Smooth muscle cell of the brain vasculature (primary cell): ENCODE measurements around the gene CLRN2.
"Not testable (repeated sequence)": the region's sequence is repeated elsewhere in the genome, so short reads cannot be mapped to it uniquely, and the experiment has no call there.

Experiments
- DNase-seq: peaks from one replicate; pipeline ENCODE4 v3.0.0-alpha.2; 2012; ENCODE audit warnings: low read depth, low spot score

Gene CLRN2

DNA sequence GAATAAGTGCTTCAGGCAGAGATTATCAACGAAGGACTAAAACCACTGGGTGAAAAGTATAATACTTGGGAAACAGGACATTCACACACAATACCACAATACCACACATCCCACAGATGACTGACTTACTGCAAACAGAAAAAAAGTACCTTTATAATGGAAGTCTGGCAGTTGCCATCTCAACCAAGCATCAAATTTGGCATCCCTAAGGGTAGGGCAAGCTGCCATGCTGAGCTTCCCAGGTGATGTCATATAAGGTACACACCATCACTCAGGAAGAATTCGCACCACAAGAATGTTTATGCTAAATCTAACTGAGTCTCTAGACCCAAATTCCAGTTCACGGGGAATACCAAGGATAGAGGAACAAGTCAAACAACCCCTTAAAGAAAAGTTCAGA, 12.2 kb upstream of the CLRN2 start:
- DNase-seq = no peak

DNA sequence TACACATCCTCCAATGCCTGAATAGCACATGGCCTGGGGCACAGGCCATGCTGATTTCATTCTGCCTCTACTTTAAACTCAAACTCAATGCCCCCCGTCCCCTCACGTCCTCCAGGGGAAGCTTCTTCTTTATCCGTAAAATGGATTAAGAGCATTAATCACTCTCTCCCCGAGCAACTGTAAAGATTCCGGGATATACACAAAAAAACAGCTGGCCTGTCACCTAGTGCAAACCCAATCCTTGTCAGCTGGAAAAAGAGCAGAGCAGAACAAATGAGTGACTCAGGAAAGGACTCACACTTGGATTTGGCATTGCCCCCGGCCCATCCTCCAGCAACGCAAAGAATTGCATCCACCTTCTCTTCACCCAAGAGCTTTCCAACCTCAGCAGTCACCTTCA, 10.9 kb upstream of the CLRN2 start:
- DNase-seq = no peak

DNA sequence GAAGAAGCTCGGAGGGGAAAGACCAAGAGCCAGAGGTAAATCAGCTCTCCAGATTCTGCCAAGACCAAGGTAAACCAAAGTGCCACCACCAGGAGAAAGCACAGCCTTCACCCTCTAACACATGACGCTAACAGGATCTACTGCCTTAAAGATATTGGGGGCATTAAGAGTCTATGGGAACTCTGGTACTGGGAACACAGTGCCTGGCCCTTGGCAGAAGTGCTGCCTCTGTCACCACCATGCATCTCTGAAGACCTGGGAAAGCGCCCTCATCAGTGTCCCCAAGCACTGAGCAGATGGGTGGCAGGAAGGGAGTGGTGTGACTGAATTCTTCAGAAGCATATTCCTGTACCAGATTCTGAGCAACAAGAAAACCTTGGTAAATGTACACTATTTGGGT, 4.4 kb upstream of the CLRN2 start:
- DNase-seq = no peak

- no peak for DNase-seq
These were observed 3.9 kb upstream of the CLRN2 start for GRCh38 chr4:17511051-17511450.

- no peak for DNase-seq
These were observed 3.4 kb upstream of the CLRN2 start for GRCh38 chr4:17511509-17511949.

- DNase-seq = no peak
These were observed 2.8 kb upstream of the CLRN2 start, which contains the start of gene QDPR for GRCh38 chr4:17511950-17512795. Gene QDPR, minus strand, starts transcription at chr4:17512090. Its CDS starts 36 bp downstream, at chr4:17512054.

DNA sequence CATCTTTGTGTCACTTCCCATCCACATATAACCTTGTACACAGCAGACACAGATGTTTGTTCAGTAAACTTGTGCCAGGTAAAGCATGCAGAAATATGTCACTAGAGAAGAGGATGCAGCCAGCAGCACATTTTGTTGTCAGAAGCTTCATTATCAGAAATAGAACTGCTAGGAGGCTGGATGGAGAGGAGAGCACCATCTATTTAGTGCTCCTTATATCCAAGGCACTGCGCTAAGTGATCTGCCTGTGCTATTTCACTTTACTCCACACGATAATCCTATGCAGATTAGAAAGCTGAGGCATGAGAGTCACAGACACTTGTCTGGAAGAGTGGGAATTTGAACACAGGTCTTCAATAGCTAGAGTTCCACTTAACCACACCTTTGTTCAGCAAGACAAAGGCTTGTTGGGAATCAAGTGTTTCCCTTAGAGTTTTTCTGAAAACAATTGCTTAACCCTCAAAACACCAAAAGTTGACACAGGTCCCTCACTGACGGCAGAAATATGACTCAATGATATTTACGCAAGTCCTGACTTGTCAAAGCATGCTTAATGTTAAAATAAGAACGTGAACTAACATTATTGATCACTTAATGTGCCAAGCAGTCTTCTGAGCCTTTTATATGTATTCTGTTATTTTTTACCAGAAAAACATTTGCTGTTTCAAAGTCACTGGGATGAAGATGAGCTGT, 1.8 kb upstream of the CLRN2 start:
- DNase-seq = no peak

GRCh38 chr4:17515445-17516407, 761 bp downstream of the CLRN2 start:
- DNase-seq = no peak

- no peak for DNase-seq
These were observed 2.0 kb downstream of the CLRN2 start for GRCh38 chr4:17516980-17517379.

DNA sequence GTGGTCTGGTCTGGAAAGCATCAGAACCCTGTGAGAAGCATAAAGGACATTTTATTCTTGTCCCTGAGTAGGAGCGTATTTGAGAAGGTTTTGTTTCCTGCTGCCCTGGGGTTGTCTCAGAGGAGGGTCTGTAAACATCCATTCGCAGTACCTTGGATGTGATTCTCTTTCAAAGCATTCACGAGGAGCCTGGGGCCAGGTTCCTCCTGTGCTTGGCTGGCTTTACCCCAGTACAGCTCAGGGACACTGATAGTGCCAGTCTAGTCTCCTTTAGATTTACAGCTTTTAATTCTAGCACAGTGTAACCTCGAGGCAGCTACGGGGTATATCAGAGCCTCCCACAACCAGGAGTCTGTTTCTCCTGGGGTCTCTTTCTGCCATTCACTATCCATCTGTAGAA, 2.7 kb downstream of the CLRN2 start:
- no peak for DNase-seq

- no peak for DNase-seq
These were observed 6.6 kb downstream of the CLRN2 start for GRCh38 chr4:17521595-17521994.

GRCh38 chr4:17523662-17524061, 8.7 kb downstream of the CLRN2 start:
- no peak for DNase-seq

GRCh38 chr4:17526695-17527477, 11.9 kb downstream of the CLRN2 start:
- no peak for DNase-seq

DNA sequence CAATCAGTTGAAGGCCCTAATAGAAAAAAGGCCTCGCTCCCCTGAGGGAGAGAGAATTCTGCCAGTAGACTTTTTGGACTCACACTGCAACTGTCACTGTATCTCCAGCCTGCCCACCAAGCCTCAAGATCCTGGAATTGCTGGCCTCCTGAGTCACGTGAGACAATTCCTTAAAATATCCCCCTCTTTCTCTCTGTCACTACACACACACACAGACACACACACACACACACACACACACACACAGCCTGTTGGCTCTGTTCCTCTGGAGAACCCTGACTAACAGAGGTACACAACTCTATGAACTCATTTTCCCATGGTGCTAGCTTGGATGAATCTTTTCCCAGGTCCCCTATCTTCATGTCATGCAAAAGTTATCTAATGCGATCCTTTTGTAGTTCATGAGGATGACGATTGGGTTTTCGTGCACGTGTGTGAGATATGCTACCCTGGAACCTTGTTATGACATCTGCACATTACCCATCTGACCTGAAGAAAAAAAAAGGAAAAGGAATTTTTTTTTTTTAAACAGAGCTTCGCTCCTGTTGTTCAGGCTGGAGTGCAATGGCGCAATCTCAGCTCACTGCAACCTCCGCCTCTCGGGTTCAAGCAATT, 13.7 kb downstream of the CLRN2 start:
- no peak for DNase-seq

- no peak for DNase-seq
These were observed 16.7 kb downstream of the CLRN2 start for GRCh38 chr4:17531538-17532285.

GRCh38 chr4:17534705-17535104, 19.7 kb downstream of the CLRN2 start:
- DNase-seq = no peak

DNA sequence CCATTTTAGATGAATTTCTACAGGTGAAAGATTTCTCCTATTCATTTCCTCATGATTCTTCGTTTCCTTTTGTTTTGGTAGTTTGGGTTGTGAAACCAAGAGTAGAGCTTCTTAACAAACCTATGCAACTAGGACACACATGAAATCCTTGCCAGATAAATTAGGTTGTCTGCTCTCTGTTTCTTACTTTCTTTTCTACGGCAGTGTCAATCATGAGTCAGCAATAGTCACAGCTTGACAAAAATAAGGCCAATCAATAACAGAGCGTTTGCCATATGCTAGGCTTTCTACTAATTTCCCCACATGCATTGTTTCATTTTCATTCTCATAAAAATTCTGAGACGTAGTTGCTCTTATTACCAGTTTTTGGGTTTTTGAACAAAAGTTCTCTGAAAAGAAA, 20.3 kb downstream of the CLRN2 start:
- no peak for DNase-seq

DNA sequence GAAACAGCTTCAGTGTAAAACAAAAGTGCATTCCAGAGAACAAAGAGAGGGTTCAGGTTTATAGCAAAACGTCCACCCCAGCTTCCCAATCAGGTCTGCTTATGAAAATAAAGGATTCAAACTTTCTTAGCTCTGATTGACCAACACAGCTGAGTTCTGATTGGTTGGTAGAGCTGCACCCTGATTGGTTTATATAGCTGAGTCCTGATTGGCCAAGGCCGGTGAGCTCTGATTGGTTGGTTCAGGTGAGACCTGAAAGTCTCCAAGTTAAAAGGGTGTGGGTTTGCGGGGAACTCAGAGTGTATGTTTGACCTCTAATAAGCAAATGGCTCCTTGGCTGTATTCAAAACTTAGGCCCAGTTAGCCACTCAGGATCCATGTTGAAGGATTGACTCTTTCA, 20.9 kb downstream of the CLRN2 start:
- no peak for DNase-seq

- DNase-seq = not testable (repeated sequence)
These were observed 22.1 kb downstream of the CLRN2 start for GRCh38 chr4:17537060-17537459.

GRCh38 chr4:17544205-17544604, 29.2 kb downstream of the CLRN2 start:
- no peak for DNase-seq
